Bone marrow (tissue), 2 donors: ENCODE data around the gene DERA.
A peak's percentile ranks its signal among the peaks of the same experiment; 100 is the strongest.
"Not testable (repeated sequence)": the region's sequence is repeated elsewhere in the genome, so short reads cannot be mapped to it uniquely, and the experiment has no call there.

Source experiments
- DNase-seq, 2 donors: peaks; one replicate each; lab custom pipeline; 2025; lab: John Stamatoyannopoulos, UW

Gene DERA

GRCh38 chr12:15963271-15963670 is 52.1 kb downstream of the DERA start:
- DNase-seq: no peak

- DNase-seq: peak in 1 of 2 donors; percentile 41
Observed at GRCh38 chr12:15966426-15966825, 55.3 kb downstream of the DERA start.

GRCh38 chr12:15967053-15967452 is 55.9 kb downstream of the DERA start:
- DNase-seq: not testable (repeated sequence)

- DNase-seq: no peak
Observed at GRCh38 chr12:15971211-15971610, 60.1 kb downstream of the DERA start.

GRCh38 chr12:15972894-15973293 is 61.8 kb downstream of the DERA start:
- DNase-seq: no peak

GRCh38 chr12:15977999-15978951 is 67.1 kb downstream of the DERA start:
- DNase-seq: no peak

GRCh38 chr12:15979096-15980092 is 68.3 kb downstream of the DERA start:
- no peak for DNase-seq

- DNase-seq: no peak
Observed at GRCh38 chr12:15982071-15982470, 70.9 kb downstream of the DERA start.

- DNase-seq: no peak
Observed at GRCh38 chr12:15982471-15982870, 71.3 kb downstream of the DERA start.

- DNase-seq: no peak
Observed at GRCh38 chr12:15982921-15983320, 71.8 kb downstream of the DERA start.

- no peak for DNase-seq
Observed at GRCh38 chr12:15984097-15984800, 73.1 kb downstream of the DERA start.

GRCh38 chr12:15984963-15985362 is 73.8 kb downstream of the DERA start:
- no peak for DNase-seq

GRCh38 chr12:15987696-15988095 is 76.6 kb downstream of the DERA start:
- DNase-seq: no peak

GRCh38 chr12:15988983-15989755 is 78.0 kb downstream of the DERA start:
- no peak for DNase-seq

- DNase-seq: no peak
Observed at GRCh38 chr12:15995801-15996200, 84.7 kb downstream of the DERA start.

- DNase-seq: no peak
Observed at GRCh38 chr12:15996254-15996653, 85.1 kb downstream of the DERA start.

- DNase-seq: no peak
Observed at GRCh38 chr12:15996948-15997347, 85.8 kb downstream of the DERA start.

GRCh38 chr12:15997910-15998309 is 86.8 kb downstream of the DERA start:
- DNase-seq: no peak

GRCh38 chr12:16002880-16003279 is 91.7 kb downstream of the DERA start:
- no peak for DNase-seq

GRCh38 chr12:16003460-16003859 is 92.3 kb downstream of the DERA start:
- no peak for DNase-seq

- no peak for DNase-seq
Observed at GRCh38 chr12:16006752-16007151, 95.6 kb downstream of the DERA start.
